IMR-90 (cell line): ENCODE data around the gene CST9. TPM values are rescaled to one million over a fixed set of nuclear protein-coding genes. Genes with fewer than 3 reads are reported as not detected.
A peak's percentile ranks its signal among the peaks of the same experiment; 100 is the strongest.

Experiments used
- ATAC-seq: fragments of 200-7000 bp; cut with Tn5 transposase; 2 replicates; pipeline ENCODE4 v1.9.1; 2020; ENCODE audit warnings: low read depth, mild to moderate bottlenecking, moderate library complexity
- BruUV-seq: library from RNA; stranded (reverse); fragments of 400-500 nt; replicated peaks from 2 replicates; lab custom pipeline; 2021; lab: Mats Ljungman, UMichigan
- CTCF ChIA-PET: fragments of 300-600 bp; formaldehyde crosslinking; extraction: SDS; loops from one replicate; lab custom pipeline; 2021; ENCODE audit warnings: antibody characterized with exemption; lab: Yijun Ruan, JAX
- POLR2A ChIA-PET: fragments of 300-600 bp; sonication (Branson Sonifier 250); formaldehyde crosslinking; loops from one replicate; lab custom pipeline; 2022; ENCODE audit warnings: antibody characterized with exemption; ENCODE audit not compliant: unreplicated experiment; lab: Charles Lee
- DNase-seq: peaks from one replicate; pipeline ENCODE4 v3.0.0; 2013
- H2AFZ ChIP-seq: replicated peaks from 2 replicates; pipeline ENCODE3; 2013; ENCODE audit warnings: low read length, mild to moderate bottlenecking; ENCODE audit not compliant: poor library complexity
- H2AK5ac ChIP-seq: 2 replicates; pipeline ENCODE4 v1.6.1; 2013; ENCODE audit warnings: low read depth, low read length, inconsistent platforms
- H2AK9ac ChIP-seq: replicated peaks from 2 replicates; pipeline ENCODE3; 2013; ENCODE audit warnings: mild to moderate bottlenecking, low read depth, low read length, moderate library complexity; ENCODE audit not compliant: poor library complexity
- H2BK120ac ChIP-seq: 2 replicates; pipeline ENCODE4 v1.6.1; 2013; ENCODE audit warnings: low read depth, low read length, inconsistent platforms
- H2BK15ac ChIP-seq: 3 replicates; pipeline ENCODE4 v1.6.1; 2013; ENCODE audit warnings: low read depth, low read length, inconsistent platforms
- H2BK20ac ChIP-seq: 2 replicates; pipeline ENCODE4 v1.6.1; 2013; ENCODE audit warnings: low read depth, mild to moderate bottlenecking, inconsistent platforms, low read length, moderate library complexity
- H2BK5ac ChIP-seq: 2 replicates; pipeline ENCODE4 v1.6.1; 2013; ENCODE audit warnings: mild to moderate bottlenecking, low read depth, low read length, inconsistent platforms; ENCODE audit not compliant: poor library complexity, severe bottlenecking
- H3K14ac ChIP-seq: replicated peaks from 2 replicates; pipeline ENCODE4 v1.6.1; 2013; ENCODE audit warnings: low read depth, low read length, inconsistent platforms
- H3K18ac ChIP-seq: 2 replicates; pipeline ENCODE4 v1.6.1; 2013; ENCODE audit warnings: low read depth, low read length, control low read depth
- H3K23ac ChIP-seq: 2 replicates; pipeline ENCODE4 v1.6.1; 2013; ENCODE audit warnings: low read depth, low read length, inconsistent platforms
- H3K27ac ChIP-seq: 2 replicates; pipeline ENCODE4 v1.5.1; 2013; ENCODE audit warnings: mild to moderate bottlenecking, control low read depth, low read length; ENCODE audit not compliant: insufficient read depth
- H3K27me3 ChIP-seq: 2 replicates; pipeline ENCODE4 v1.6.1; 2013; ENCODE audit warnings: low read length; ENCODE audit not compliant: control insufficient read depth, insufficient read depth
- H3K36me3 ChIP-seq: 2 replicates; pipeline ENCODE4 v1.6.1; 2013; ENCODE audit warnings: low read length, mixed read lengths; ENCODE audit not compliant: control insufficient read depth, insufficient read depth
- H3K4ac ChIP-seq: 2 replicates; pipeline ENCODE4 v1.6.1; 2013; ENCODE audit warnings: low read depth, low read length, inconsistent platforms
- H3K4me1 ChIP-seq: 2 replicates; pipeline ENCODE4 v1.6.1; 2013; ENCODE audit warnings: low read length, mixed read lengths; ENCODE audit not compliant: control insufficient read depth, insufficient read depth
- H3K4me2 ChIP-seq: 2 replicates; pipeline ENCODE4 v1.6.1; 2013; ENCODE audit warnings: low read depth, mild to moderate bottlenecking, control low read depth, low read length, moderate library complexity
- H3K4me3 ChIP-seq: 2 replicates; pipeline ENCODE4 v1.5.1; 2013; ENCODE audit warnings: low read depth, mild to moderate bottlenecking, control low read depth, low read length, moderate library complexity; ENCODE audit not compliant: insufficient read depth
- H3K56ac ChIP-seq: 2 replicates; pipeline ENCODE4 v1.6.1; 2013; ENCODE audit warnings: low read length, inconsistent platforms; ENCODE audit not compliant: insufficient read depth; ENCODE audit errors: extremely low read depth
- H3K79me1 ChIP-seq, 2 experiments: 2 replicates each; pipeline ENCODE4 v1.6.1; 2013; ENCODE audit warnings: low read length in 2 of 2, inconsistent platforms in 1 of 2, low read depth in 1 of 2
- H3K9ac ChIP-seq: 2 replicates; pipeline ENCODE4 v1.6.1; 2013; ENCODE audit warnings: low read depth, low read length, control low read depth
- H3K9me1 ChIP-seq: 2 replicates; pipeline ENCODE4 v1.6.1; 2013; ENCODE audit warnings: low read length, inconsistent platforms; ENCODE audit not compliant: insufficient read depth
- H3K9me3 ChIP-seq: 2 replicates; pipeline ENCODE4 v1.6.1; 2013; ENCODE audit warnings: low read length; ENCODE audit not compliant: control insufficient read depth, insufficient read depth
- H4K20me1 ChIP-seq: 2 replicates; pipeline ENCODE4 v1.6.1; 2013; ENCODE audit warnings: low read length, inconsistent platforms; ENCODE audit not compliant: insufficient read depth
- H4K5ac ChIP-seq: 2 replicates; pipeline ENCODE4 v1.6.1; 2013; ENCODE audit warnings: mild to moderate bottlenecking, low read depth, low read length, control low read depth
- H4K8ac ChIP-seq, 2 experiments: 2 replicates each; pipeline ENCODE4 v1.6.1; 2013; ENCODE audit warnings: low read depth in 2 of 2, low read length in 2 of 2, control low read depth in 1 of 2, inconsistent platforms in 1 of 2
- H4K91ac ChIP-seq: 2 replicates; pipeline ENCODE4 v1.6.1; 2013; ENCODE audit warnings: low read depth, low read length, inconsistent platforms; ENCODE audit not compliant: insufficient read depth
- CEBPB ChIP-seq: IDR thresholded peaks from 2 replicates; pipeline ENCODE4 v1.6.1; 2012; ENCODE audit warnings: low read depth, low read length, improper control_type of control experiment
- ELK1 ChIP-seq: fragments of 150-350 bp; IDR thresholded peaks from 2 replicates; pipeline ENCODE4 v1.6.1; 2016; ENCODE audit warnings: low read depth, mild to moderate bottlenecking, low read length, moderate library complexity, borderline replicate concordance
- FOS ChIP-seq: fragments of 150-350 bp; IDR thresholded peaks from 2 replicates; pipeline ENCODE4 v1.6.1; 2016; ENCODE audit warnings: low read depth, low read length
- MAFK ChIP-seq: IDR thresholded peaks from 2 replicates; pipeline ENCODE4 v1.6.1; 2012; ENCODE audit warnings: low read depth, low read length, improper control_type of control experiment
- MAZ ChIP-seq: IDR thresholded peaks from 2 replicates; pipeline ENCODE4 v1.6.1; 2012; ENCODE audit warnings: low read depth, mild to moderate bottlenecking, low read length, improper control_type of control experiment, moderate library complexity, borderline replicate concordance
- MXI1 ChIP-seq: IDR thresholded peaks from 2 replicates; pipeline ENCODE4 v1.6.1; 2012; ENCODE audit warnings: low read depth, mild to moderate bottlenecking, low read length, moderate library complexity, borderline replicate concordance
- RAD21 ChIP-seq: IDR thresholded peaks from 2 replicates; pipeline ENCODE4 v1.6.1; 2012; ENCODE audit warnings: low read length, improper control_type of control experiment
- RCOR1 ChIP-seq: IDR thresholded peaks from 2 replicates; pipeline ENCODE4 v1.6.1; 2012; ENCODE audit warnings: mild to moderate bottlenecking, low read length, improper control_type of control experiment; ENCODE audit not compliant: insufficient replicate concordance
- SMC3 ChIP-seq: fragments of 150-350 bp; IDR thresholded peaks from 2 replicates; pipeline ENCODE4 v1.6.1; 2016; ENCODE audit warnings: low read depth, mild to moderate bottlenecking, antibody characterized with exemption, low read length, moderate library complexity
- WGBS, 2 experiments: methylation state at CpG; one replicate each; pipeline versions ENCODE4 v1.1.5 to v1.1.7; 2013; ENCODE audit warnings: missing lambda C conversion rate in 2 of 2; ENCODE audit not compliant: insufficient read length in 1 of 2; ENCODE audit errors: extremely low coverage in 2 of 2; 5-methylcytosine and 5-hydroxymethylcytosine counted together
- dilution Hi-C: fragments of 300-500 bp; cut with HindIII; formaldehyde crosslinking; loops from one replicate; pipeline ENCODE4 v1.14.3; 2018; ENCODE audit warnings: low sequenced_read_pairs; ENCODE audit not compliant: unreplicated experiment
- in situ Hi-C: fragments of 300-500 bp; cut with MboI; formaldehyde crosslinking; loops from 3 replicates; pipeline ENCODE4 v1.14.3; 2019; ENCODE audit warnings: low sequenced_read_pairs, inconsistent platforms, mixed read lengths
- intact Hi-C: fragments of 100-400 bp; cut with micrococcal nuclease; formaldehyde crosslinking; loops from 2 replicates; pipeline ENCODE4 v1.10.0; 2022
- polyA plus RNA-seq, 3 experiments: library from polyadenylated mRNA; depleted of rRNA; stranded (reverse); fragments of >200 nt; gene quantifications; 2 replicates each; pipeline ENCODE4 v1.2.3, GENCODE V29; 2012; ENCODE audit warnings: low replicate concordance in 1 of 3
- total RNA-seq: library from RNA; depleted of rRNA; stranded (reverse); fragments of >200 nt; gene quantifications from 2 replicates; pipeline ENCODE4 v1.2.3, GENCODE V29; 2012

Gene CST9
- total and polyA plus RNA-seq, 2 of the 4 experiments (the other 2 are of a cell fraction): not detected

- no peaks in the 10 kb centered on the region for H3K4me1 ChIP-seq
- peak overlapping the region; percentile 28 for H2AFZ ChIP-seq
- H2BK120ac ChIP-seq: no peak overlapping the region
- ChIA-PET CTCF (interaction anchor here (0.7 to 2.9 kb wide), 3 partner anchors 166 to 258 kb away, joined by 4 to 16 read pairs (median 5); partner anchors contain the start of gene NXT1), POLR2A (no interaction called here)
- H3K79me1 ChIP-seq: no peaks in the 10 kb centered on the region
- no peak overlapping the region for H3K14ac ChIP-seq
- in situ Hi-C loops (loop anchor here (10.0 kb wide), 1 partner anchor 163 kb away; no protein-coding TSS in a partner anchor), intact Hi-C loops (loop anchor here (10.0 kb wide), 1 partner anchor 913 kb away; no protein-coding TSS in a partner anchor), dilution Hi-C loops (no loop called here)
- H2BK15ac ChIP-seq: no peak overlapping the region
- peaks cover 28% of the 10 kb centered on the region for H3K27me3 ChIP-seq
- H3K9me3 ChIP-seq: no peaks in the 10 kb centered on the region
- H2BK20ac ChIP-seq: no peak overlapping the region
- no peak for DNase-seq
- no peak overlapping the region for H3K9ac ChIP-seq
- no peak overlapping the region for H3K4me3 ChIP-seq
- TF ChIP-seq SMC3: no peak
- TF ChIP-seq RCOR1: no peak
- TF ChIP-seq MAZ: no peak
- no peak for TF ChIP-seq MXI1
- TF ChIP-seq MAFK: no peak
- no peak for TF ChIP-seq ELK1
- no peak for TF ChIP-seq CEBPB
- no peak for TF ChIP-seq RAD21
- no peak for TF ChIP-seq FOS
- H3K4me2 ChIP-seq: no peak overlapping the region
- WGBS, 2 experiments: 84% methylated on average over 7 of the region's 14 CpGs; no CpG with 5 or more reads in 1 of the 2 experiments
- no peaks in the 10 kb centered on the region for H4K20me1 ChIP-seq
- no peak overlapping the region for H4K8ac ChIP-seq
- no peaks in the 10 kb centered on the region; the same call in 1 of the 2 replicates for H3K9me1 ChIP-seq
- H3K4ac ChIP-seq: no peak overlapping the region
- no peak overlapping the region for H2BK5ac ChIP-seq
- H2AK5ac ChIP-seq: no peak overlapping the region
- H3K56ac ChIP-seq: no peak overlapping the region
- H3K27ac ChIP-seq: no peak overlapping the region
- no TSS peak for BruUV-seq
- no peak overlapping the region for H4K5ac ChIP-seq
- no peak overlapping the region for H4K91ac ChIP-seq
- H3K18ac ChIP-seq: no peak overlapping the region
- ATAC-seq: no peak
- no peak overlapping the region for H3K23ac ChIP-seq
- no peaks in the 10 kb centered on the region for H3K36me3 ChIP-seq
- no peak overlapping the region for H2AK9ac ChIP-seq
Measured at GRCh38 chr20:23607497-23608245, 2.0 kb upstream of the CST9 start.
